ENCODE data around the gene CDK1. TPM values are rescaled to one million over a fixed set of nuclear protein-coding genes. Genes with fewer than 3 reads are reported as not detected.
A peak's percentile ranks its signal among the peaks of the same experiment; 100 is the strongest.

CDK1 gene
- total and polyA plus RNA-seq, 10 of the 15 experiments (the other 5 are each of a cell fraction or from before 2014, with no cell fraction given) = 81.5 to 361 (median 133) TPM

DNA sequence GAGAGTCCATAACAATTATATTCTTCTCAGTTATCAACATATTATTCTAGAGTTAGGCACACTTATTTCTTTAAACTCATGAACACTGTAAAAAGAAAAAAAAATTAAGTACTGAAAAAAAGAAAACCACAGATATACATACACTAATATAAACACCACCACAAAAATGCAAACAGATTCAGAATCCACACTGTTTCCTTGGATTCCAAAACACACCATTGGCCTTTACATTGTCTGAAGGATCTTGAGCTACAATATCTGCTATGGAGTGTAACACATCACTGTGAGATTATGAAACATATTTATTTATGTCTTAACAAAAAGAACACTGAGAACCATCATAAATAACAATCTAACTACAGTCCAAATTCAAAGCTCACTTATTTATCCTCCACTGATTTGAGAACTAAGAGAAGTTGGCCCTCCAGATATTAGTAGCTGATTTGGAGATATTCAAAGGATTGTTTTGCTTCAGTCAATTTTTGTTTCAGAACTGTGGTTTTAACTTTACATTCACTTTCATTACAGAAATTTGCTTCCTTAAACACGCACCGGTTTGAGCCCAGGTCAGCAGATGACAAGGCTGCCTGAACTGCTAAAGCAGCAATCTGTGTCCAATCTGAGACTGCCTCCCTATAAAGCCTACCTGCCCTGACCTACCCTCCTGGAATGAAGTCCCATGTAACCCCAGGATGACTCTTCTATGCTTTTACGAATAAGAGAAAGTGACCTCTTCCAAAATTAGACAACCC, 47.0 kb upstream of the CDK1 start (continued):
- TF ChIP-seq ATF7 (IDR thresholded peaks at IDR 0.05; ENCODE audit: low read depth) = no peak
- 0 out of 2 replicates have a peak, but pooled peaks have one; percentile 6 for TF ChIP-seq JUNB (IDR thresholded peaks at IDR 0.05)

DNA sequence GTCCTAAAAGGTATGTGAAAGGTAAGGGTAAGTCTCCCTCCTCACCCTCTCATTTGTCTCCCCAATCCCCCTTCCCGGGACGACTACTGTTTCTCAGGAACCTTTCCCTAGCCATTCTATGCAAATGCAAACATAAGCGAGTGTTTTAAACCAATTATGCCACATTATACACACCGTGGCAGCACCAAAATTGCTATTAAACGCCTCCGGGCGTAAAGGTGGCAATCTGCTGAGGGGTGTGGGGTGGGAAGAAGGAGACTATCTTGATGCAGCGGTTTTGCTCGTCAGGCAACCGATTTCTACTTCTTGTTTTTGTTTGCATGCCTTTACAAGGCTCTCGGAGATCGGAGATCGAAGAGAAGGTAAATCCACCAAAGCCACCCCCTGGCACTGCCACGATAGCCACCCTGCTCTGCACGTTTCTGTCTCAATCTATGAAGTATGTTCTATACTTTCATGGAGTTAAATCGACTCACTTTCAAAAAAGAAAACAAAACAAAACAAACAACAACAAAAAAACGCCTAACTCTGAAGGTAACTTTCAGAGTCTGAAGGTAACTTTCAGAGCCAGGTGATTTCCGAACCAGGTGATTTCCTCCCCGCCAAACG, 46.0 kb upstream of the CDK1 start:
- 3% methylated on average over 20 of the region's 20 CpGs for WGBS (ENCODE audit: insufficient coverage, insufficient replicate concordance, low lambda C conversion rate, missing lambda C conversion rate)
- H3K4me1 ChIP-seq (ENCODE audit: control insufficient read depth, insufficient read depth, low read length) = peaks cover 3% of the 10 kb centered on the region; the same call in 1 of the 2 replicates
- no TSS peak for BruUV-seq (replicated peaks)
- H2AFZ ChIP-seq (ENCODE audit: control insufficient read depth, low read depth, low read length) = peak overlapping the region; percentile 76
- no peaks in the 10 kb centered on the region; a peak in 4 of 4 replicates for H3K27me3 ChIP-seq (replicated peaks in 1 of 2; ENCODE audit: control insufficient read depth in 2 of 2, insufficient read depth in 2 of 2, low read length in 1 of 2)
- ChIA-PET RAD21 (ENCODE audit: unreplicated experiment) (no interaction called here), CTCF (no interaction called here), SMC1A (ENCODE audit: uncharacterized antibody, unreplicated experiment) (no interaction called here), POLR2A (no interaction called here)
- in situ Hi-C loops (cut with MboI) = no loop called here
- ATAC-seq (peak; percentile 50), FAIRE-seq (no peak), DNase-seq (ENCODE audit: low read depth, low spot score) (no peak)
- no peaks in the 10 kb centered on the region for H4K20me1 ChIP-seq (ENCODE audit: control insufficient read depth, insufficient read depth)
- intact Hi-C loops (cut with micrococcal nuclease; ENCODE audit: unreplicated experiment) = no loop called here
- H3K9ac ChIP-seq (ENCODE audit: control insufficient read depth, insufficient read depth, low read length) = peak overlapping the region; percentile 36; the same call in 1 of the 2 replicates
- TF ChIP-seq, protein P1, sequence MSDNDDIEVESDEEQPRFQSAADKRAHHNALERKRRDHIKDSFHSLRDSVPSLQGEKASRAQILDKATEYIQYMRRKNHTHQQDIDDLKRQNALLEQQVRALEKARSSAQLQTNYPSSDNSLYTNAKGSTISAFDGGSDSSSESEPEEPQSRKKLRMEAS (IDR thresholded peaks at IDR 0.05; ENCODE audit: low read depth, low read length) = no peak
- no peak for TF ChIP-seq MYC (IDR thresholded peaks at IDR 0.05; ENCODE audit: insufficient read depth, insufficient read length, insufficient replicate concordance, low read length, severe bottlenecking)
- no peak for TF ChIP-seq GATAD2B (conservative IDR thresholded peaks at IDR 0.05; ENCODE audit: low read depth)
- no peak for TF ChIP-seq ESRRA (IDR thresholded peaks at IDR 0.05; ENCODE audit: low read length)
- TF ChIP-seq IRF4 (IDR thresholded peaks at IDR 0.05; ENCODE audit: low read depth, low read length) = no peak
- TF ChIP-seq GABPA (IDR thresholded peaks at IDR 0.05; ENCODE audit: low read depth) = no peak
- TF ChIP-seq, protein P2, sequence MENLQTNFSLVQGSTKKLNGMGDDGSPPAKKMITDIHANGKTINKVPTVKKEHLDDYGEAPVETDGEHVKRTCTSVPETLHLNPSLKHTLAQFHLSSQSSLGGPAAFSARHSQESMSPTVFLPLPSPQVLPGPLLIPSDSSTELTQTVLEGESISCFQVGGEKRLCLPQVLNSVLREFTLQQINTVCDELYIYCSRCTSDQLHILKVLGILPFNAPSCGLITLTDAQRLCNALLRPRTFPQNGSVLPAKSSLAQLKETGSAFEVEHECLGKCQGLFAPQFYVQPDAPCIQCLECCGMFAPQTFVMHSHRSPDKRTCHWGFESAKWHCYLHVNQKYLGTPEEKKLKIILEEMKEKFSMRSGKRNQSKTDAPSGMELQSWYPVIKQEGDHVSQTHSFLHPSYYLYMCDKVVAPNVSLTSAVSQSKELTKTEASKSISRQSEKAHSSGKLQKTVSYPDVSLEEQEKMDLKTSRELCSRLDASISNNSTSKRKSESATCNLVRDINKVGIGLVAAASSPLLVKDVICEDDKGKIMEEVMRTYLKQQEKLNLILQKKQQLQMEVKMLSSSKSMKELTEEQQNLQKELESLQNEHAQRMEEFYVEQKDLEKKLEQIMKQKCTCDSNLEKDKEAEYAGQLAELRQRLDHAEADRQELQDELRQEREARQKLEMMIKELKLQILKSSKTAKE (IDR thresholded peaks at IDR 0.05; ENCODE audit: low read depth, poor library complexity, severe bottlenecking) = no peak
- no peak for TF ChIP-seq CBX5 (IDR thresholded peaks at IDR 0.05; ENCODE audit: low read depth)
- TF ChIP-seq CREB1 (IDR thresholded peaks at IDR 0.05; ENCODE audit: low read depth) = no peak
- no peak for TF ChIP-seq TAF1 (IDR thresholded peaks at IDR 0.05; ENCODE audit: borderline replicate concordance, low read depth, low read length)
- TF ChIP-seq, protein P3, sequence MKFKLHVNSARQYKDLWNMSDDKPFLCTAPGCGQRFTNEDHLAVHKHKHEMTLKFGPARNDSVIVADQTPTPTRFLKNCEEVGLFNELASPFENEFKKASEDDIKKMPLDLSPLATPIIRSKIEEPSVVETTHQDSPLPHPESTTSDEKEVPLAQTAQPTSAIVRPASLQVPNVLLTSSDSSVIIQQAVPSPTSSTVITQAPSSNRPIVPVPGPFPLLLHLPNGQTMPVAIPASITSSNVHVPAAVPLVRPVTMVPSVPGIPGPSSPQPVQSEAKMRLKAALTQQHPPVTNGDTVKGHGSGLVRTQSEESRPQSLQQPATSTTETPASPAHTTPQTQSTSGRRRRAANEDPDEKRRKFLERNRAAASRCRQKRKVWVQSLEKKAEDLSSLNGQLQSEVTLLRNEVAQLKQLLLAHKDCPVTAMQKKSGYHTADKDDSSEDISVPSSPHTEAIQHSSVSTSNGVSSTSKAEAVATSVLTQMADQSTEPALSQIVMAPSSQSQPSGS (IDR thresholded peaks at IDR 0.05; ENCODE audit: low read length) = no peak
- TF ChIP-seq KDM1A (IDR thresholded peaks at IDR 0.05; ENCODE audit: borderline replicate concordance) = no peak
- no peaks in the 10 kb centered on the region for H3K79me2 ChIP-seq (ENCODE audit: control insufficient read depth, insufficient read depth, low read length)
- no peaks in the 10 kb centered on the region for H3K9me3 ChIP-seq (replicated peaks; ENCODE audit: control insufficient read depth, insufficient read depth, low read length)
- no peaks in the 10 kb centered on the region for H3K36me3 ChIP-seq (ENCODE audit: control insufficient read depth in 2 of 2, insufficient read depth in 2 of 2, low read length in 1 of 2)
- peak overlapping the region; percentile 76 for H3K4me3 ChIP-seq
- no peak overlapping the region for H3K27ac ChIP-seq (ENCODE audit: control insufficient read depth, insufficient read depth)
- peak overlapping the region; percentile 95 for H3K4me2 ChIP-seq (ENCODE audit: control insufficient read depth, insufficient read depth)

All from GM12878 (cell line).